HepG2 (cell line): ENCODE measurements around the gene CHRNB2. TPM values are rescaled to one million over a fixed set of nuclear protein-coding genes. Genes with fewer than 3 reads are reported as not detected.

ENCODE experiments used
- GABPA ChIP-seq, 2 experiments: IDR thresholded peaks; 2 replicates each; pipeline ENCODE4 v1.6.1; 2011 to 2016; ENCODE audit warnings: low read depth in 2 of 2, low read length in 1 of 2, missing biosample characterization in 1 of 2, missing genetic modification characterization in 1 of 2
- GMEB1 ChIP-seq: sonication (generic); formaldehyde crosslinking; IDR thresholded peaks from 2 replicates; pipeline ENCODE4 v1.5.1; 2020; ENCODE audit warnings: missing genetic modification reagents, mild to moderate bottlenecking, borderline replicate concordance
- PHF21A ChIP-seq: sonication (generic); formaldehyde crosslinking; IDR thresholded peaks from 2 replicates; pipeline ENCODE4 v1.5.0; 2020; ENCODE audit warnings: mild to moderate bottlenecking, missing genetic modification reagents
- PLRG1 ChIP-seq: fragments of 450-650 bp; conservative IDR thresholded peaks from 2 replicates; pipeline ENCODE4 v1.6.1; 2016
- RFX3 ChIP-seq: IDR thresholded peaks from 2 replicates; pipeline ENCODE4 v1.6.1; 2016; ENCODE audit warnings: missing biosample characterization, missing genetic modification reagents
- SKIL ChIP-seq: sonication (generic); formaldehyde crosslinking; IDR thresholded peaks from 2 replicates; pipeline ENCODE4 v1.8.0; 2022; ENCODE audit warnings: missing genetic modification reagents, mild to moderate bottlenecking, moderate library complexity, borderline replicate concordance
- TFDP2 ChIP-seq: sonication (generic); formaldehyde crosslinking; IDR thresholded peaks from 2 replicates; pipeline ENCODE4 v1.4.0; 2020; ENCODE audit warnings: missing genetic modification reagents
- YEATS4 ChIP-seq: sonication (generic); formaldehyde crosslinking; IDR thresholded peaks from 2 replicates; pipeline ENCODE4 v1.4.0; 2020; ENCODE audit warnings: missing genetic modification reagents, borderline replicate concordance
- ZKSCAN1 ChIP-seq: fragments of 150-350 bp; IDR thresholded peaks from 2 replicates; pipeline ENCODE4 v1.6.1; 2014; ENCODE audit warnings: low read length
- ZNF281 ChIP-seq: sonication (generic); formaldehyde crosslinking; IDR thresholded peaks from 2 replicates; pipeline ENCODE4 v1.4.0; 2020; ENCODE audit warnings: missing genetic modification reagents, borderline replicate concordance
- ZNF331 ChIP-seq: sonication (generic); formaldehyde crosslinking; IDR thresholded peaks from 2 replicates; pipeline ENCODE4 v1.4.0; 2020; ENCODE audit warnings: missing genetic modification reagents
- ZNF501 ChIP-seq: sonication (generic); formaldehyde crosslinking; IDR thresholded peaks from 2 replicates; pipeline ENCODE4 v1.5.1; 2020; ENCODE audit warnings: mild to moderate bottlenecking, moderate library complexity, missing genetic modification reagents
- ZNF512 ChIP-seq: sonication (generic); formaldehyde crosslinking; IDR thresholded peaks from 2 replicates; pipeline ENCODE4 v1.4.0; 2020; ENCODE audit warnings: mild to moderate bottlenecking, missing genetic modification reagents
- ZNF788 ChIP-seq: sonication (generic); formaldehyde crosslinking; IDR thresholded peaks from 2 replicates; pipeline ENCODE4 v1.5.0; 2020; ENCODE audit warnings: mild to moderate bottlenecking, missing genetic modification reagents, borderline replicate concordance
- polyA plus RNA-seq, 8 experiments: library from polyadenylated mRNA; depleted of rRNA in 3 of 8; stranded (reverse) in 7 of 8; unstranded in 1 of 8; fragments of >200 nt; fragmentation: Illumina TruSeq in 4 of 8; extraction: Trizol in 4 of 8; gene quantifications; 2 replicates each; pipeline versions ENCODE4 v1.2.1 to v1.2.3, GENCODE V29; 2011 to 2016; ENCODE audit warnings: low read depth in 4 of 8, missing spikeins in 1 of 8, mixed read lengths in 1 of 8; ENCODE audit not compliant: insufficient read depth in 1 of 8
- total RNA-seq, 5 experiments: library from RNA; depleted of rRNA; stranded (reverse); fragments of >200 nt; fragmentation: Illumina TruSeq; extraction: Trizol; gene quantifications; 2 replicates each; pipeline ENCODE4 v1.2.3, GENCODE V29; 2016; ENCODE audit warnings: low read depth in 1 of 5

CHRNB2 gene
- total and polyA plus RNA-seq, 2 of the 13 experiments (the other 11 are each of a cell fraction or from before 2014, with no cell fraction given): 0.03 to 0.07 TPM

- TF ChIP-seq ZNF512 (CRISPR knock-in tag) (no peak), ZNF788 (CRISPR knock-in tag) (no peak), TFDP2 (CRISPR knock-in tag) (no peak), GMEB1 (no peak), GABPA (IDR thresholded peaks at IDR 0.05; ENCODE audit: low read depth, low read length) (no peak), GABPA (CRISPR knock-in tag; IDR thresholded peaks at IDR 0.05; ENCODE audit: low read depth) (no peak), PHF21A (CRISPR knock-in tag) (no peak), YEATS4 (CRISPR knock-in tag) (0 out of 2 replicates have a peak, but pooled peaks have one; percentile 22), ZNF501 (no peak), PLRG1 (no peak), ZKSCAN1 (peak; percentile 83), SKIL (no peak), ZNF281 (peak; percentile 38; the same call in 1 of the 2 replicates), RFX3 (CRISPR knock-in tag) (no peak), ZNF331 (CRISPR knock-in tag) (0 out of 2 replicates have a peak, but pooled peaks have one; percentile 19)
Measured at GRCh38 chr1:154608397-154609270, 41.1 kb downstream of the CHRNB2 start (continued).
